Fibroblast of the aortic adventitia (primary cell): ENCODE measurements around the gene MARS1. TPM values are rescaled to one million over a fixed set of nuclear protein-coding genes. Genes with fewer than 3 reads are reported as not detected.

ENCODE experiments used
- DNase-seq: peaks from one replicate; pipeline ENCODE4 v3.0.0-alpha.2; 2010; ENCODE audit warnings: low read depth
- H3K4me3 ChIP-seq: 2 replicates; pipeline ENCODE4 v1.5.1; 2011; ENCODE audit warnings: low read depth, mild to moderate bottlenecking, control low read depth, low read length, moderate library complexity
- CTCF ChIP-seq: IDR thresholded peaks from 2 replicates; pipeline ENCODE4 v1.5.1; 2011; ENCODE audit warnings: mild to moderate bottlenecking, low read length, control low read depth, inconsistent platforms; ENCODE audit not compliant: insufficient read depth
- total RNA-seq: library from RNA; depleted of rRNA; stranded (reverse); fragments of >200 nt; gene quantifications from 2 replicates; pipeline ENCODE4 v1.2.3, GENCODE V29; 2012; ENCODE audit warnings: low replicate concordance

Gene MARS1
- total RNA-seq, 1 donor = 185 TPM

DNA sequence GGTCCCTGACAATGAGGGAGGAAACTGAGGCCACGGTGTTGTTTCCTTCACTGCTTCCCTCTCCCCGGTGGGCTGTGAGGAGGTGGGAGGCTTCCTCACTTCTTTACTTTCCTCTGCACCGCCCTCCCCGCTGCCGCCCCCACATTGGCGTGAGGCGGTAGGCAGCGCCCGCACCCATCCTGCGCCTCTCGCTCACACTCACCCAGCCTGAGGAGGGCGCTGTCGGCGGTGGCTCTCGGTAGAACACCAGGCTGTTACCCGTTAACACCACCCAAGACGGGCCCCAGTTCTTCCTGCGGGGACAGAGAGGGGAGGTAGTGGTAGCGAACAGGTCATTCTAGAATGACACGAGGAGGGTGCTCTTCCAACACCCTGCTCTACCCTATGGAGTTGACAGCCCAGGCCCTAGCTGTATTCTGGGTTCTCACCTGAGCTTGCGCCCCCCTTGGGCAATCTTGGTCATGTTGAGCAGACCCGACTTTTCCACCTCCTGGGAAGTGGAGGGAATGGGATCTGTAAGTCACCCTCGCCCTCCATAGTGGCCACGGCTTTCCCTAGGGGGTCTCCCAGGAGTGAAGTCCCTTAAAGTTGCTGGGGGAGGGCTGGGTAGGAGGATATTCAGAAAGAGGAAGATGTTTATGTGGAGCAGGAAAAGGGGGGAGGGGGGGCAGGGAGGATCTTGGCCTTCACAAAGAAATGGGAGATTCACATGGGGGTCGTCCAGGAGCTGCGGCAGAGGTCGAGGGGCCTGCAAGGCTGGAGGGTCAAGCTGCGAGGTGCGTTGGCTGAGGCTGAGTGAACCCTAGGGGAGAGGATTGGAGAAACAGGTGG, 11.5 kb upstream of the MARS1 start:
- TF ChIP-seq CTCF = no peak
- DNase-seq = no peak
- no peak overlapping the region for H3K4me3 ChIP-seq

- TF ChIP-seq CTCF = no peak
- no peak for DNase-seq
- no peak overlapping the region for H3K4me3 ChIP-seq
Observed at GRCh38 chr12:57476993-57477709, 10.7 kb upstream of the MARS1 start.

DNA sequence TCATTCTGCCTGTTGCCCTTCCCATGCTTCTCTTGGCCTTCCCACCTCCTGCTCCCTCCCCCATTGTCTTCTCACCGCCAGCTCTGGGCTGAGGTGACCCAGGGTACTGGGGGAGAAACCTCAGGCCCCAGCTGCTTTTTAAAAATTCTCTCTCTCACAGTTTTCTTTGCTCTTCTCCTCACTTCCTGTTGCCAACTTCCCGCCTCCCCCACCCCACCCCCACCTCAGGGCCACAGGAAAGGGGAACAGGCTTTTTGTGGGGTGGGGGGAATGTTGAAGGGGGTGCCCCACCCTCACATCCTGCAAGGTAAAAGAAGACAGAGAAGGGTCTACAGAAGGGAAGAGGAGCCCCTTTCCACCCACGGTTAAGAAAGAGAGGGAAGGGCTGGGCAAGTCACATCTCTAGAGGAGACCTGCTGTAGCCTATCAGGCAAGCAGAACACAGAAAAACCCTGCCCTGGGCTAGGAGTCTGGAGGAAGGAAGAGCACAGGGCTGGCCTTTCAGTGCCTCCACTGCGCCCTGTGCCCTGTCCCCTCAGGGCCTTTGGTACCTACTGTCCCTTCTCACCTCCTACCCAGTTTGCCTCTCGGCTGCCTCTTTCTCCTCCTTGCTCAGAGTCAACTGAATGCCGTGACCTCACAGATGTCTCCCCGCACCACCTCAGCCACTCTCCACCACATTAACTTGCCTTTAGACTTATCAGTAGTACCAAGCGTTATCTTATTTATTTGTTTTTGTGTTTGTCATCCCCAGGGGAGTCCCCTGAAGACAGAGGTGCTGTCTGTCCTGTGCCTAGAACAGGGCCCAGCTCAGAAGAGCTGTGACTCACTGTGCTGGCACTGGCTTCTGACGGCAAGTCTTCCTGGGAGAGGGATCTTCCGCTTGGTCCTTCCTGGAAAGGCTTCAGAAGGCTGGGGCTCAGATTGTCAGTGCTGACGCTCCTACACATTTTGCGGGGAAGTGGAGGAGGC, 9.9 kb upstream of the MARS1 start:
- H3K4me3 ChIP-seq = no peak overlapping the region
- no peak for DNase-seq
- no peak for TF ChIP-seq CTCF

DNA sequence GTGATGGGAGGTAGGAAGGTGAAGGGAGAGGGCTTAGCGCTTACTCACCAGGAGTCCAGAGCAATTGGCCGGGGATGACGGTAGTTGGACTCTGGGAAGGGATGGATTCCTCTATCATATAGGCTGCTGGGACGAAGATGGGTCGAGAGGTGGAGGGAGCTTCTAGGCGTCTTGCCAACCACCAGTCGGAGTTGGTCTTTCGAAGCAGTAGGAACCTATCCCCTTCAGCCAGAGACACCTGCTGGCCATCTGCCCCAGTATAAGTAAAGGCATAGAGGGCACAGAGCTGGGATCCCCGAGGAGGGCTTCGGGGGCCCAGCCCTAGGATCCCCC, 8.9 kb upstream of the MARS1 start:
- no peak overlapping the region for H3K4me3 ChIP-seq
- DNase-seq = no peak
- TF ChIP-seq CTCF = no peak

DNA sequence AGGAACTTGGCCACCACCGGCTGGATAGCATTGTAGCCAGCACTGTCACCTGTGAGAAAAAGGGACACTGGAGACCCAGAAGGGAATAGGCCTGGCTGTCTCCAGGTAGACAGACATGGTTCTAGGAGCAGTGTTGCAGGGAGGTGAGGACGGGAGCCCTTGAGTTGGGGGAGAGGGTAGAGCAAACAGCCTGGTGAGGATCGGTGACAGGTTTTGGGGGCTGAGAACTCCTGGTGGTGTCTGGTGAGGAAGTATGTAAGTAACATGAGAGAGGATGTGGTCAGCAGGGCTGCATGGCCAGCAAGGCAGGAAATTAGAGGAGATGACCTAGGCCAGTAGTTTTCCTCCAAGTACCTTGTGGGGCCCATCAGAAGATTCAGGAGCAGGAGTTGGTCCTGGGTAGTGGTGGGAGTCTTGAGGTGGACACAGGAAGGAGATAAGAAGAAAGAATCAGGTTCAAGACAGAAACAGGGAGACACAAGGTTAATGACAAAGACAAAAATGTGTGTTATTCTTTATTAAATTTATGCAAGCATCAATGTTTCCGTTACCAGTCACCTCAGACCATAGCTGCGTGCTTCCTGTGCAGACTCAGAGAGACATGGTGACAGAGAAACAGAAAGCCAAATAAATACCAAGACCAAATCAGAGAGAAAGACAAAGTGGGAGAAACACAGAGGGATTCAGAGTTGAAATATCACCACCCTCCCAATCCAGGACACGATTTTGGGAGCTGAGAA, 8.3 kb upstream of the MARS1 start, which contains the start of gene ARHGAP9:
Gene ARHGAP9, minus strand, starts transcription at position 491 of the 740 bp plus-strand sequence. Its CDS starts 460 bp downstream, at position 31.
- no peak for DNase-seq
- TF ChIP-seq CTCF = no peak

DNA sequence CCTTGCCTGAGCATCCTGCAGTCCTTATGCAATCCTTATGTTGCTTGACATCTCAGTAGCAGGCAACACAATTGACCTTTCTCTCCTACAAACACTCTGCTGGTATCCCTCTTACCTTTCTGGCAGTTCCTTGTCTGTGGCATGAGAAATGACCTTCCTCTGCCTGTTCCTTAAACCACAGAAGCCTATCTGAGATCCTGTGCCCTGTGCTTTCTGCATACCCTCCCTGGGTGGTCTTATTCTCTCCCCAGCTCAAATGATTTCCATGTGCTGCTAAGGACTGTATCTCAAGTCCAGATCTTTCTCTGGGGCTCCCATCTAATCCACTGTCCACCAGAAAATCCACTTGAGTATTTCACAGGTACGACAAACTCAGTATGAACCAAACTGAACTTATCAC, 6.2 kb upstream of the MARS1 start:
- no peak overlapping the region for H3K4me3 ChIP-seq
- no peak for TF ChIP-seq CTCF
- DNase-seq = no peak

More for the DNA sequence above, 8.3 kb upstream of the MARS1 start, which contains the start of gene ARHGAP9:
- H3K4me3 ChIP-seq = no peak within 1 kb of the TSS
